GM12892 (cell line): ENCODE results near the gene CPLANE1. TPM values are rescaled to one million over a fixed set of nuclear protein-coding genes. Genes with fewer than 3 reads are reported as not detected.
"Not testable (repeated sequence)": the region's sequence is repeated elsewhere in the genome, so short reads cannot be mapped to it uniquely, and the experiment has no call there.

ENCODE experiments used
- DNase-seq: peaks from one replicate; pipeline ENCODE4 v3.0.0; 2011; ENCODE audit not compliant: insufficient read length
- FAIRE-seq: peaks from 2 replicates; lab custom pipeline; 2011; peaks lifted over from hg19 to GRCh38; lab: Jason Lieb, UNC
- POLR2A ChIP-seq: IDR thresholded peaks from 2 replicates; pipeline ENCODE4 v1.6.1; 2011; ENCODE audit warnings: low read depth, low read length, control low read depth
- POLR2AphosphoS5 ChIP-seq: IDR thresholded peaks from 2 replicates; pipeline ENCODE4 v1.6.1; 2011; ENCODE audit warnings: low read depth, low read length, control low read depth
- TAF1 ChIP-seq: IDR thresholded peaks from 2 replicates; pipeline ENCODE4 v1.6.1; 2011; ENCODE audit warnings: low read depth, mild to moderate bottlenecking, control low read depth, low read length, borderline replicate concordance
- polyA plus RNA-seq: library from polyadenylated mRNA; unstranded; fragments of >200 nt; gene quantifications from one replicate; pipeline ENCODE4 v1.2.1, GENCODE V29; 2012; ENCODE audit warnings: missing spikeins, inconsistent platforms; ENCODE audit not compliant: missing spikeins

CPLANE1 gene
- polyA plus RNA-seq, result 4.0 TPM

DNA sequence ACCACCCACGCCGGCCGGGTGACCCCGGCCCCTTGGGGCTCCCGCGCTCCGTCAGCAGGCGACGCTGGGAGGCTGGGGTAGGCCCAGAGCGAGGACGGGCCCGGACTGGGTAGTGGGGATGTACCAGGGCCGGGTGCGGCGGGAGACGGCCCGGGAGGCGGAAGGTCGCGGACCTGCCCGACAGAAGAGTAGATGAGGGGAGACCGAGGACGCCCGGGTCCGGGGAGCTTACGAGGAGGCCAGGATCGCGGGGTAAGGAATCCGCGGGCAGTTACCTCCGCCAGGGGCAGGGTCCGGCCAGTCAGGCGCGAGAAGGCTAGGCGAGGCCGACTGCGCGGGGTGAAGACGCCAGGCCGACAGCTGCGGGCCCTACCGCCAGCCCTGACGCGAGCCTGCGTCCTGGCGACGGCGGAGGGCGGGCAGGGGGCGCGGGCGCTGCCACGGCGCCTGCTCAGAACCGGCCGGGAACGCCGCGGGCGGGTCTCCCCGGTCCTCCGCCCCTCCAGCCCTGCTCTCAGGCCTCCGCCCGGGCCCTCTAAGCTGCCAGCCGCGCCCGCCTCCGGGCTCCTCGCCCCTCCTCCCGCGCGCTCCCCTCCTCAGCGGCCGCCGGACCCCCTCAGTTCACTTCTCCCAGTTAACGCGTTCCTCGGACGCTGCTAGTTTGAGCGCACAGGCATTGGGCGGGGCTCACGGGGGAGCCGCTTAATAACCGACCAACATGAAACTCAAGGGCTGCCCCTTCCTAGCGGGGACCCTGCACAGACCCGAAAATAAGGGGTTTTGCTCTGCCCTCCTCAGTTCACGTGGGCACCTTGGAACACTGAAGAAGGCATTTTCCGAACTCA, at the start of gene CPLANE1:
Gene CPLANE1, minus strand, starts transcription at position 407 of the 845 bp plus-strand sequence. CDS start 1,678 bp downstream, outside the sequence.
- peak; percentile 58 for FAIRE-seq

DNA sequence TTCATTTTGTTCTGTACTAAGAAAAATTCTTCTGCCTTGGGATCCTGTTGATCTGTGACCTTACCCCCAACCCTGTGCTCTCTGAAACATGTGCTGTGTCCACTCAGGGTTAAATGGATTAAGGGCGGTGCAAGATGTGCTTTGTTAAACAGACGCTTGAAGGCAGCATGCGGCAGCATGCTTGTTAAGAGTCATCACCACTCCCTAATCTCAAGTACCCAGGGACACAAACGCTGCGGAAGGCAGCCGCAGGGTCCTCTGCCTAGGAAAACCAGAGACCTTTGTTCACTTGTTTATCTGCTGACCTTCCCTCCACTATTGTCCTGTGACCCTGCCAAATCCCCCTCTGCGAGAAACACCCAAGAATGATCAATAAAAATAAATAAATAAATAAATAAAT, 47.1 kb upstream of the CPLANE1 start:
- not testable (repeated sequence) for FAIRE-seq, DNase-seq

More for the DNA sequence above, at the start of gene CPLANE1:
- DNase-seq, result peak; percentile 69
- no peak for TF ChIP-seq TAF1
- peak; percentile 49; the same call in 1 of the 2 replicates for TF ChIP-seq POLR2AphosphoS5
- TF ChIP-seq POLR2A, result peak; percentile 66; the same call in 1 of the 2 replicates

DNA sequence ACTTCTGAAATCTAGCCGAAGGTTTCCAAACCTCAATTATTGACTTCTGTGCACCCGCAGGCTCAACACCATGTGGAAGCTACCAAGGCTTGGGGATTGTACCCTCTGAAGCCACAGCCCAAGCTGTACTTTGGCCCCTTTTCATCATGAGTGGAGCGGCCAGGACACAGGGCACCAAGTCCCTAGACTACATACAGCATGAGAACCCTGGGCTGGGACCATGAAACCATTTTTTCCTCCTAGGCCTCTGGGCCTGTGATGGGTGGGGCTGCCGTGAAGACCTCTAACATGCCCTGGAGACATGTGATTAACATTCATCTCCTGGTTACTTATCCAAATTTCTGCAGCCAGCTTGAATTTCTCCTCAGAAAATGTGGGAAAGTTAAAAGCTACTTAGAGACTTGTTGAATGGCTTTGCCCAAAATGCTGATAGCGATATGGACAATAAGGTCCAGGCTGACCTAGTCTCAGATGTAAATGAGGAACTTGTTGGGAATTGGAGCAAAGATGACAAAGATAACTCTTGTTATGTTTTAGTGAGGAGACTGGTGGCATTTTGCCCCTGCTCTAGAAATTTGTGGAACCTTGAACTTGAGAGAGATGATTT, 34.1 kb upstream of the CPLANE1 start:
- TF ChIP-seq TAF1 (no peak), POLR2A (no peak), POLR2AphosphoS5 (no peak)
- DNase-seq, result no peak
- FAIRE-seq, result no peak

DNA sequence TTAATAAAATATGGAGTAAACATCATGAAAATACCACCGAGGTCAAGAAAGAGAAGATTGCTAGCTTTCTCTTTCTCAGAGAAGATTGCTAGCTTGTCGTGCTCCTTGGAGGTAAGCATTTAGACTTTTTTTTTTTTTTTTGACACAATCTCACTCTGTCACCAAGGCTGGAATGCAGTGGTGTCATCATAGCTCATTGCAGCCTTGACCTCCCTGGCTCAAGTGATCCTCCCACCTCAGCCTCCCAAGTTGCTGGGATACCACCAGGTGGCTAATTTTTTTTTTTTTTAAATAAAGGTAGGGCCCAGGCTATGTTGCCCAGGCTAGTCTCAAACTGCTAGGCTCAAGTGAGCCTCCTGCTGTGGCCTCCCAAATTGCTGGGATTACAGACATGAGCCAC, 26.3 kb upstream of the CPLANE1 start:
- no peak for FAIRE-seq
- no peak for DNase-seq
- no peak for TF ChIP-seq POLR2A
- no peak for TF ChIP-seq TAF1
- TF ChIP-seq POLR2AphosphoS5, result no peak

DNA sequence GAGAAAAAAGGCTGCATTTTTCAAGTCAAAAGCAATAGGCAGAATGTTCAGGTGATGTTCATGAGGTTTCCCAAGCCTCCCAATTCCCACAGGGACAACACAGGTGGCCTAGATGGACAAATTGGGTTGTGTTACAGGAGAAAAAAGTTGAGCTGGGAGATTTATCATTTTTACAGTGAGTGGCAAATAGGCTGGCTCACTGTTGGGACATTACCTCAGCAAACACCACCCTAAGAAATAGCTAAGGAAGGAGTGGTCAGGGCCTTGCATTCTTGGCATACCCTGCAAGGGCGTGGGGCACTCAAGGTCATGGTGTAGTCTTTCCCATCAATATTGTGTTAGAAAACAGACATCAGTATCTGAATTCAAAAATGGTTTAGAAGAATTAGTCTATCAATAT, 23.3 kb upstream of the CPLANE1 start:
- DNase-seq, result no peak
- TF ChIP-seq POLR2A (no peak), TAF1 (no peak)
- no peak for FAIRE-seq

DNA sequence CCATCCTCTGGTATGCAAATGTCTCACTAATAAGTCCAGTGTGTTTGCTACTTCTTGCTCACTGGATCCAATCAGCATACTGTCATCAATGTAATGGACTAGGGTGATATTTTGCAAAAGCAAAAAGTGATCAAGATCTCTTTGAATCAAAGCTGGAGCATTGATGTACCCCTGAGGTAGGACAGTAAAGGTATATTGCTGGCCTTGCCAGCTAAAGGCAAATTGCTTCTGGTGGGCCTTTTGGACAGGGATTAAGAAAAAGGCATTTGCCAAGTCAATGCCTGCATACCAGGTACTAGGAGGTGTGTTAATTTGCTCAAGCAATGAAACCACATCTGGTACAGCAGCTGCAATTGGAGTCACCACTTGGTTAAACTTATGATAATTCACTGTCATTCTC, 18.9 kb upstream of the CPLANE1 start:
- DNase-seq, FAIRE-seq: not testable (repeated sequence)

DNA sequence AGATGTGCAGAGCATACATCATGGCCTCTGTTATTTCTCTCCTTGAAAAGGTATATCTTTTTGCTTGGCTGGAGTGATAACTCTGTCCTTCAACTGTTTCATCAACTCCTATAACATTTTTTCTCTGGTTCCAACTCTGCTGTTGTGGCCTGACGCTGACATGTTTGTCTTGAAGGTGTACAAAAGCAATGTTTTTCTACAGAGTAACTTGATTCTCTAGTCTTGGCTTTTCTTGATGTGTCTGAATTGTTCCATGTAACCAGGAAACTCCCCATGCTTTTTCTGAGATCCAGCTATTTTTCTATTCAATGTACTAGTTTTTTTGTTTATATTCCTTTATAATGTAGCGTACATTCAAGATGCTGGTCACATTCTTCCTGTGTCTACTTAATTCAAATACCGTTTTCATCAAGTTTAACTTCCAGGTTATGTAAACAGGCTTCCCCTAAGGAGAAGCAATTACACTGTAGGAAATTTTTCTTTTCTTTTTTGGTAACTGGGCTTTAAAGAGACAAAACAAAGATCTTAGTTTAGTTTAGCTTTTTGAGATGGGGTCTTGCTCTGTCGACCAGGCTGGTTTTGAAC, 6.7 kb upstream of the CPLANE1 start:
- TF ChIP-seq POLR2A, result no peak
- TF ChIP-seq TAF1, result no peak
- no peak for TF ChIP-seq POLR2AphosphoS5
- FAIRE-seq (no peak), DNase-seq (no peak)

DNA sequence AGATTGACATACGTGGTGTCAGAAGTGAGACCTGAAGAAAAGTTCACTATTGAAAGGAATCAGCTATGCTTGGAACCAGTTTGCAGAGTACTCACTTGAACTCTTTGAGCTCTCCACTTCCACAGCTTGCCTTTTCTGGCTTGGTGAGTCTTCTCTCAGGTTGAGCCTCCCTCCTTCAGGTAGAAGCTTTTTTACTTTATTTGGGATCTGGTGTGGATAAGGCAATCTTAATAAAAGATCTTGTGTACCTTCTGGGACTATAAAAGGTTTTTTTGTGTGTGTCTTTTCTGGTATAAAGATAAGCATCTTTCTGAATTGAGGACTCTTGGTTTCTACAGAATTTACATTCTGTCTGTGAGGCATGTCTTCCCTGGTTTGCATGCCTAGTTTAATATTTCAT, 5.4 kb upstream of the CPLANE1 start:
- FAIRE-seq (no peak), DNase-seq (no peak)
- TF ChIP-seq POLR2A (no peak), TAF1 (no peak), POLR2AphosphoS5 (no peak)

DNA sequence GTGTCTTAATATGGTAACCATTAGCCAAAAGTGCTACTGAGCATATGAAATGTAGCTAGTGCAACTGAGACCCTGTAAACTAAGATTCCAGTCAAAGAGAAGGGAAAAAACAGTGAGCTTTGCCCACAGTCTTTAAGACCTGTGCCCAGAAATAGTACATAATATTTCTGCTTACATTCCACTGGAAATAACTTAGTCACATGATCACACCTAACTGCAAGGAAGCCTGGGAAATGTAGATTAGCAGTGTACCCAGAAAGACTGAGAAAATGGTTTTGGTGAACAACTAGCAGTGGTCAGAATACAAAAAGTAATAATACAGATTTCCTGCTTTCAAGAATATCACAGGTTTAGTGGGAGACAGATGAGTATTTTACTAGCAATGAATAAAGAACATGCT, 2.5 kb upstream of the CPLANE1 start:
- DNase-seq, result no peak
- FAIRE-seq, result no peak
- no peak for TF ChIP-seq POLR2A

DNA sequence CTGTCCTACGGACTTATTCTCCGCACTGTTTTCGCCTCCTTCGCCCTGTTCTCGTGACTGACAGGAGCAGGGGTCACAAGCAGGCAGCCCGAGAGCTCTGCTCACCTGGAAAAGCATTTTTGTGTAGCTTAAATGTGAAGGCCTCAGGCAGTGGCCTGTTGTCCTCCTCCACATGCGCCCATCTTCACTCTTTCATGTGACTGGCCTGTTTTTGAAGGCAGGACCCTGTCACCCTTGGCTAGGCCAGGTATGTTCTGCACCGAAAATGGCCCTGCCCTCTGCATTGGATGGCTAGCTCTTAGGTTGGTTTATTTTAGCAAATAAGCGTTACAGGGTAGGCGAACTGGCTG, 614 bp upstream of the CPLANE1 start:
- peak; percentile 24 for FAIRE-seq
- no peak for DNase-seq
- TF ChIP-seq POLR2AphosphoS5 (no peak), POLR2A (no peak), TAF1 (no peak)

DNA sequence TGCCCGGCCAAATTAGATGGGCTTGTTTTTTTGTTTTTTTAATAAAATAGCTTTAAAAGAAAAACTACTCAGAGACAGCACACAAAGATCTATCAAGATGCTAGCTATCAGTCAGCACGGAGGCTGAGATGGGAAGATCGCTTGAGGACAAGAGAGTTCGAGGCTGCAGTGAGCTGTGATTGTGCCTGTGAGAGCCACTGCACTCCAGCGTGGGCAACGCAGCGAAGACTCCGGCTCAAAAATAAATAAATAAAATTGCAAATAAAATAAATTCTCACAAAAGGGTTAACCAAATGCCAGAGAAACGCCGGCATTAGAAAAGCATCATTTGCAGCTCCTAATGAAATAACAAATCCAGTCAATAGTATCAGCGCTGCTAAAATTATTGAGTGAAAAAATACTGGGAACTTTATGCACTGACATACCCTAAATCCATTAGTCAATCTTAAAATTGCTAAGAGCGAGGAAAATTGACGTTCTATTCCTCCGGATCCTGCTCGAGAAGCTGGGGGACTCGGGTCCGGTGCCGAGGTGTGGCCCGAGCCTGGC, 681 bp downstream of the CPLANE1 start:
- FAIRE-seq, result no peak
- no peak for DNase-seq
- TF ChIP-seq POLR2A, result no peak
- TF ChIP-seq TAF1, result no peak
- TF ChIP-seq POLR2AphosphoS5, result no peak

DNA sequence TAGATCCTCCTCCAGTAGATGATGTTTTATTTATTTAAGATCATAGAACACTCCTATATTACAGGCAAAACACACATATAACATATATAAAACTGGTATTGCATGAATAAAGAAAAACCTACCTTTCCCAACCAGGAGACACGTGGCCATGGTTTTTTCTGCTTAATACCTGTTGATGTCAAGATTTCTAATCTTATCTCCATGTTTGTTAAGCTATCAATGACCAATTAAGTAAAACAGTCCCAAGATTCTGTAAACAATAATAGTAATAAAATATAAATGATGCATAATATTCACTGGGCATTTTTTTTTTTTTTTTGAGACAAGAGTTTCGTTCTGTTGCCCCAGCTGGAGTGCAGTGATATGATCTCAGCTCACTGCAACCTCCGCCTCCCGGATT, 1.7 kb downstream of the CPLANE1 start:
- no peak for DNase-seq
- TF ChIP-seq POLR2AphosphoS5 (no peak), TAF1 (no peak), POLR2A (no peak)
- FAIRE-seq, result no peak

DNA sequence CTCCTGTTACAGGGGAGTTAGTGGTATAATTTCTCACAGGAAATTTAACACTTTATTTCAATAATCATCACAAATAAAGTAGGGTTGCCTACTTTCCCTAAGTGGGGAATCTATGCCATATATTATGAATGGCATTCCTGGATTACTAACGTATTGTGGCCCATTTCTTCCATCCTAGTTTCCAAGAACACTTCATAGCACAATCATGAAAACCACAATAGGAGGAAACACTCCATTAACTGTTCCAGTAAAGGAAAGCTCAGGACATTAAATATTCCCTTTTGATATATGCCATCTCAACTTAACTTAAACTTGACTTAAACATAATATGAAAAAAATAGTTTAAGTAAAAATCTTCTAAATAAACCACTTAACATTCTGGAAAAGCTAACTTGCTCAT, 2.1 kb downstream of the CPLANE1 start:
- FAIRE-seq (no peak), DNase-seq (no peak)
- no peak for TF ChIP-seq POLR2A
- TF ChIP-seq TAF1, result no peak
- TF ChIP-seq POLR2AphosphoS5, result no peak
